CD14-positive monocyte (primary cell): ENCODE results near the gene SMURF1. TPM values are rescaled to one million over a fixed set of nuclear protein-coding genes. Genes with fewer than 3 reads are reported as not detected.
"Not testable (repeated sequence)": the region's sequence is repeated elsewhere in the genome, so short reads cannot be mapped to it uniquely, and the experiment has no call there.

Source experiments
- DNase-seq, 3 donors: peaks; one replicate each; pipeline ENCODE4 v3.0.0-alpha.2; 2011 to 2022
- H2AFZ ChIP-seq: 2 replicates; pipeline ENCODE4 v1.6.0; 2012; ENCODE audit warnings: mild to moderate bottlenecking, low read depth, low read length, inconsistent platforms; ENCODE audit not compliant: insufficient read depth, poor library complexity, severe bottlenecking
- H3K27ac ChIP-seq, 2 donors: 1 replicate in 1 of 2; 2 replicates in 1 of 2; pipeline ENCODE4 v1.5.1; 2012 to 2013; ENCODE audit warnings: low read length in 2 of 2, control low read depth in 1 of 2, inconsistent platforms in 1 of 2, low read depth in 1 of 2, mild to moderate bottlenecking in 1 of 2
- H3K27me3 ChIP-seq, 2 donors: one replicate each; pipeline versions ENCODE4 v1.6.0 to v1.6.1; 2011 to 2013; ENCODE audit warnings: low read length in 2 of 2; ENCODE audit not compliant: control insufficient read depth in 2 of 2, insufficient read depth in 2 of 2
- H3K36me3 ChIP-seq, 2 donors: replicated peaks in 1 of 2; 1 replicate in 1 of 2; 2 replicates in 1 of 2; pipeline versions ENCODE4 v1.5.1 to v1.6.1; 2012 to 2013; ENCODE audit warnings: low read length in 2 of 2, control low read depth in 1 of 2, inconsistent platforms in 1 of 2, mild to moderate bottlenecking in 1 of 2; ENCODE audit not compliant: insufficient read depth in 2 of 2, control insufficient read depth in 1 of 2
- H3K4me1 ChIP-seq, 2 donors: 1 replicate in 1 of 2; 2 replicates in 1 of 2; pipeline versions ENCODE4 v1.5.1 to v1.6.1; 2012 to 2013; ENCODE audit warnings: low read length in 2 of 2, control low read depth in 1 of 2, inconsistent platforms in 1 of 2, mild to moderate bottlenecking in 1 of 2, moderate library complexity in 1 of 2; ENCODE audit not compliant: insufficient read depth in 2 of 2, control insufficient read depth in 1 of 2
- H3K4me2 ChIP-seq: replicated peaks from 2 replicates; pipeline ENCODE3; 2012; ENCODE audit warnings: low read length, moderate library complexity, mild to moderate bottlenecking; ENCODE audit not compliant: poor library complexity, severe bottlenecking; ENCODE audit errors: extremely low read depth
- H3K4me3 ChIP-seq, 3 experiments: fragments of 200-600 bp in 1 of 3; sonication (generic) in 1 of 3; replicated peaks in 1 of 3; 1 replicate in 2 of 3; 2 replicates in 1 of 3; pipeline ENCODE4 v1.5.1; 2011 to 2013; ENCODE audit warnings: low read length in 3 of 3, mild to moderate bottlenecking in 3 of 3, control low read depth in 2 of 3, low read depth in 2 of 3, inconsistent platforms in 1 of 3, moderate library complexity in 1 of 3
- H3K79me2 ChIP-seq: 2 replicates; pipeline ENCODE4 v1.6.0; 2012; ENCODE audit warnings: mild to moderate bottlenecking, control low read depth, inconsistent platforms, low read length, moderate library complexity; ENCODE audit not compliant: insufficient read depth
- H3K9ac ChIP-seq: 2 replicates; pipeline ENCODE4 v1.6.0; 2017; ENCODE audit warnings: low read length, mild to moderate bottlenecking; ENCODE audit not compliant: insufficient read depth, poor library complexity, severe bottlenecking
- H3K9me3 ChIP-seq, 2 donors: replicated peaks in 1 of 2; 1 replicate in 1 of 2; 2 replicates in 1 of 2; pipeline versions ENCODE4 v1.5.1 to v1.6.1; 2012 to 2013; ENCODE audit warnings: low read length in 2 of 2, control low read depth in 1 of 2; ENCODE audit not compliant: control insufficient read depth in 1 of 2, insufficient read depth in 1 of 2
- H4K20me1 ChIP-seq: 2 replicates; pipeline ENCODE4 v1.6.0; 2012; ENCODE audit warnings: mild to moderate bottlenecking, low read length, control low read depth, moderate library complexity; ENCODE audit not compliant: insufficient read depth
- H3K27ac Mint-ChIP-seq, 7 donors: one replicate each; pipeline ENCODE4 v1.8.0; 2020; ENCODE audit warnings: mild to moderate bottlenecking in 7 of 7, mixed read lengths in 7 of 7, moderate library complexity in 6 of 7, inconsistent platforms in 2 of 7
- H3K27me3 Mint-ChIP-seq, 3 donors: one replicate each; pipeline ENCODE4 v1.8.0; 2021 to 2022; ENCODE audit warnings: low read depth in 3 of 3, mild to moderate bottlenecking in 3 of 3, mixed read lengths in 3 of 3, moderate library complexity in 3 of 3, inconsistent platforms in 1 of 3
- H3K36me3 Mint-ChIP-seq, 2 donors: one replicate each; pipeline ENCODE4 v1.8.0; 2020; ENCODE audit warnings: mixed read lengths in 2 of 2, inconsistent platforms in 1 of 2, mild to moderate bottlenecking in 1 of 2
- H3K4me1 Mint-ChIP-seq: one replicate; pipeline ENCODE4 v1.8.0; 2020; ENCODE audit warnings: mild to moderate bottlenecking, mixed read lengths
- H3K4me3 Mint-ChIP-seq, 2 donors: one replicate each; pipeline ENCODE4 v1.8.0; 2020; ENCODE audit warnings: mild to moderate bottlenecking in 2 of 2, mixed read lengths in 2 of 2, moderate library complexity in 1 of 2
- H3K9me3 Mint-ChIP-seq, 7 donors: one replicate each; pipeline ENCODE4 v1.8.0; 2020 to 2022; ENCODE audit warnings: mixed read lengths in 7 of 7, mild to moderate bottlenecking in 6 of 7, moderate library complexity in 6 of 7, inconsistent platforms in 2 of 7
- CTCF ChIP-seq: fragments of 200-600 bp; IDR thresholded peaks from one replicate; pipeline ENCODE4 v1.8.0; 2022; ENCODE audit warnings: antibody characterized with exemption, mild to moderate bottlenecking
- WGBS: methylation state at CpG from one replicate; pipeline ENCODE4 v1.1.5; 2013; ENCODE audit warnings: missing lambda C conversion rate; ENCODE audit not compliant: insufficient coverage; 5-methylcytosine and 5-hydroxymethylcytosine counted together
- intact Hi-C, 2 donors: fragments of 100-400 bp; cut with micrococcal nuclease; formaldehyde crosslinking; loops; one replicate each; pipeline versions ENCODE4 v1.15.0 to v1.15.1; 2023
- polyA plus RNA-seq, 3 donors: library from polyadenylated mRNA; depleted of rRNA in 1 of 3; unstranded in 2 of 3; stranded (reverse) in 1 of 3; fragments of 300-500 nt in 2 of 3; fragments of >200 nt in 1 of 3; fragmentation: Illumina TruSeq in 2 of 3; gene quantifications; 1 replicate in 2 of 3; 2 replicates in 1 of 3; pipeline ENCODE4 v1.2.3, GENCODE V29; 2012 to 2021

Gene SMURF1
- polyA plus RNA-seq, 3 donors: 0.48 to 15.8 (median 1.6) TPM

GRCh38 chr7:99104631-99105030, 39.3 kb downstream of the SMURF1 start:
- peaks cover 0 to 2% (median 0%) of the 10 kb centered on the region in 3 donors for H3K27me3 Mint-ChIP-seq
- peaks cover 1 to 7% (median 3%) of the 10 kb centered on the region in 7 donors for H3K9me3 Mint-ChIP-seq
- Histone ChIP-seq H3K27ac (no peak overlapping the region), H2AFZ (no peak overlapping the region), H3K9ac (no peak overlapping the region), H3K4me3 (no peak overlapping the region), H3K36me3 (peaks cover 0 to 15% of the 10 kb centered on the region in 2 donors), H3K9me3 (peaks cover 0 to 3% of the 10 kb centered on the region in 2 donors), H3K4me1 (peaks cover 9 to 10% of the 10 kb centered on the region in 2 donors), H3K27me3 (no peaks in the 10 kb centered on the region), H4K20me1 (peaks cover 97% of the 10 kb centered on the region), H3K4me2 (no peak overlapping the region), H3K79me2 (peaks cover 97% of the 10 kb centered on the region)
- H3K36me3 Mint-ChIP-seq: peaks cover 14 to 16% of the 10 kb centered on the region in 2 donors
- peaks cover 16% of the 10 kb centered on the region for H3K4me1 Mint-ChIP-seq
- intact Hi-C loops: no loop called here
- H3K4me3 Mint-ChIP-seq: no peak overlapping the region
- no peak for DNase-seq
- no peak overlapping the region for H3K27ac Mint-ChIP-seq
- no peak for TF ChIP-seq CTCF
- 94% methylated on average over 2 of the region's 3 CpGs for WGBS

GRCh38 chr7:99103836-99104235, 40.1 kb downstream of the SMURF1 start:
- H3K36me3 Mint-ChIP-seq: peaks cover 17 to 21% of the 10 kb centered on the region in 2 donors
- H3K9ac ChIP-seq, H3K4me1 ChIP-seq, DNase-seq, H3K27me3 ChIP-seq, H3K27ac Mint-ChIP-seq, H3K27ac ChIP-seq, H3K27me3 Mint-ChIP-seq, H3K9me3 Mint-ChIP-seq, H3K4me3 Mint-ChIP-seq, H3K9me3 ChIP-seq, H3K4me2 ChIP-seq, intact Hi-C loops, H2AFZ ChIP-seq, H3K4me1 Mint-ChIP-seq, H3K4me3 ChIP-seq: not testable (repeated sequence)
- Histone ChIP-seq H3K79me2 (peaks cover 97% of the 10 kb centered on the region), H3K36me3 (peaks cover 0 to 18% of the 10 kb centered on the region in 2 donors), H4K20me1 (peaks cover 97% of the 10 kb centered on the region)
- WGBS: 92% methylated on average over 7 of the region's 13 CpGs
